Skin of body (tissue), 2 donors: ENCODE data around the gene RAB6B. TPM values are rescaled to one million over a fixed set of nuclear protein-coding genes. Genes with fewer than 3 reads are reported as not detected.

ENCODE experiments used
- DNase-seq: peaks from one replicate; lab custom pipeline; 2025; lab: John Stamatoyannopoulos, UW
- total RNA-seq: library from RNA; depleted of rRNA; stranded (reverse); fragments of >200 nt; gene quantifications from one replicate; pipeline ENCODE4 v1.2.3, GENCODE V29; 2014

RAB6B gene
- total RNA-seq, 1 donor from 2014 or later = 1.8 TPM

GRCh38 chr3:133837487-133838295, 58.0 kb downstream of the RAB6B start:
- DNase-seq = no peak

GRCh38 chr3:133836497-133837158, 59.1 kb downstream of the RAB6B start:
- no peak for DNase-seq

GRCh38 chr3:133835961-133836360, 59.7 kb downstream of the RAB6B start:
- no peak for DNase-seq

DNA sequence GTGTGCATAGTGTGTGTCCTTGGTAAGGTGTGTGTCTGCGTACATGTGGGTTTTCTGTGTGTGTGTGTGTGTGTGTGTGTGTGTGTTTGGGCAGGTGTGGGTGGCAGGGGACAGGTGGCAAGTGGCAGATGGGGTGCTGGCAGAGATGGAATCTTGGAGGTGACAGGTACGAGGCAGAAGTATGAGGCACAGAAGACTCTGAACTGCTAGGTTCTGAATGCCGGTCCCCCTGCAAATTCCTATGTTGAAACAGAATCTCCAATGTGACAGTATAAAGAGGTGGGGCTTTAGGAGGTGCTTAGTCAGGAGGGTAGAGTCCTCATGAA, 60.3 kb downstream of the RAB6B start:
- DNase-seq = no peak

DNA sequence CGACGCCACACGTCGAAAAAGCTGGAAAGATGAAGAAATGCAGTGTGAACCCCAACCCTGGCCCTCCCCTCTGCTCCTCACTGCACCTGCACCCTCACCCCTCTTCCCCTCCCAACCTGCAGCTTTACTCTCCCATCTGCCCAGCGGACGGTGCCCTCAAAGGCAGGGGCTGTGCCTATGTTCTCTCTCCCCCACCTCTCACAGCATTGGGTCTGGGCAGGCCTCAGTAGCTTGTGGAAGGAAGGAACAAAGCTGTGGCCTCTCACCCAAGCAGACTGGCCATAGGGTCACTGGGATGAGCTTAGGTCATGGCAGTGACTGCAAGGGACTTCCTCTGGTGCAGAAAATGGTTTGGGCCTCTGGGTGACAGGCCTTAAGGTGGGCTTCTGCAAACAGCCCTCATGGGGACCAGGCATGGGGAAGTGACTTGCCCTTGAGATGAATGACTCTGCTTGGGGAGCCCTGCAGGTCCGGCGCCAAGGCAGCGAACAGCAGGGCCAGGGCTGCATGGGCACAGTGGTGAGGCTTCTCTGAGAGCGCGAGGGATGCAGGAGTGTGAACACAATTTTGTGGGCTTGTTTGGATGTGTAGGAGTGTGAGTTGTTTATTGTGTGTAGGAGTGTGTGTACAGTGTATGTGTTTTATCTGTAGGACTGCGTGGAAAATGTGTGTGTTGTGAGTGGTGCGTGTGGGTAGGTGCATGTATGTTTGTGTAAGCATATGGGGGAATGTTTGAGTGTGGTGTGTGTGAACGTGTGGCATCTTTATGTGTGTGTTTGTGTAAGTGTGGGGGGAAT, 60.9 kb downstream of the RAB6B start:
- DNase-seq = no peak

DNA sequence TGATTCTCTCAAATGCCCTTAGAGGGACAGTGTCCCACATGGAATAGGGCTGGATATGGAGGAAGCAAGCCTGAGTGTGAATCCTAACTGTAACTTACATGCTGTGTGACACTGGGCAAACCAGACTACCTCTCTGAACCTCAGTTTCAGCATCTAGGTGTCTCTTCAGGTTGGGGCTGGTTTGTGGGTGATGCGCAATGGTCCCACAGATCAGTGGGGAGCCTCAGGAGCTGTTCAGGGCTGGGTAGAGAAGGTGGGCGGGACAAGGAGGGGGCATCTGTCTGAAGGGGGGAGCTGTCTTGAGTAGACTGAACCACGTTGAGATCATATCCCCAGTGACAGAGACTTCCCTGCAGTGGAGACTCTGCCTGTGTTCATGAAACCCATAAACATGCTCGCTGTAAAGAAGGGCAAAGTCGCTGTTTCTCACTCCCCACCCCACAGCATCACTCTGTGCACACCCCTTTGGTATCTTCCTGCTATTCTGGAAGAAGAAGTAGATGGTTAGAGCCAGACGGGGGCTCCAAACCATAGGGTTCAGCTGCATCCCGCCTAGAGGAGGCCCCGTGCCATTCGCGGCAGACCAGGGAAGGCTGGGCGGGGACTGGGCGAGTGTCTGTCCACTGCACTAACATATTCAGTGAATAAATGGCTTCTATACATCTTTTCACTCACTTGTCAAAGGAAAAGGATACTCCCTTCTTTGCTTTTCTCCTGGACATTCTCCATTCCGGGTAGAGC, 61.6 kb downstream of the RAB6B start:
- DNase-seq = no peak

DNA sequence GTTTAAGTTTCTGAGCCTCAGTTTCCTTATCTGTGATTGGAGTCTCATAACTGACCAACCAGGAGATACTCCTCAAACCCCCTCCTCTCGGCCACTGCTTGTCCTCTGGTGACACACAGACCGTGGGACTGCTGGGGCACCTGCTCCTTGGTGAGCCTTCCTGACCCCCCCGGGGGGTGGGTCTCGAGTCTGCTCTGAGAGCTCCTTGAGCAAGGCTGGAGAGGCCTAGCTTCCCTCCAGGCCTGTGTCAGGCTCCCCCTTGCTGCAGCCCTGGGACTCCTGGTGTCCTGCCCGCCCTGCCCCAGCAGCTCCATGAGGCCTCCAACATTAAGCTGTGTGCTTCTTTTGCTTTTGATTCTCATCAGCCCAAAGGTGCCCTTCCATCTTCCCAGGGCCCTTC, 62.4 kb downstream of the RAB6B start:
- no peak for DNase-seq

DNA sequence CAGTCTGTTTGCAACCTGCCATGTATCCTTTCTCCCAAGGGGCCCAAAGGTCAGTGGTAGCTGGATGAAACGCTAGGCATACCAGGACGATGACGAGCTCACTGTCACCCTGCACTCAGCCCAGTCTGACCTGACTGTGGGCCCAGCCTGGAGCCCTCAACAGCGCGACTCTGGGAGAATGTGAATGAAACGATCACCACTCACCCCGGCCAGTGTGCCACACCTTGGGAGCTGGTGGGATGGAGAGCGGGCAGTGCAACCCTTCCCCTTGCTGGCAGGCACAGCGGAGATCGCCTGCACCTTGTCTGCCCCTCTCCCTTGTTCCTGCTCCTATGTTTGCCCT, 62.9 kb downstream of the RAB6B start:
- DNase-seq = no peak

- DNase-seq = no peak
Observed at GRCh38 chr3:133831966-133832801, 63.5 kb downstream of the RAB6B start.

GRCh38 chr3:133830071-133830470, 65.6 kb downstream of the RAB6B start:
- no peak for DNase-seq

DNA sequence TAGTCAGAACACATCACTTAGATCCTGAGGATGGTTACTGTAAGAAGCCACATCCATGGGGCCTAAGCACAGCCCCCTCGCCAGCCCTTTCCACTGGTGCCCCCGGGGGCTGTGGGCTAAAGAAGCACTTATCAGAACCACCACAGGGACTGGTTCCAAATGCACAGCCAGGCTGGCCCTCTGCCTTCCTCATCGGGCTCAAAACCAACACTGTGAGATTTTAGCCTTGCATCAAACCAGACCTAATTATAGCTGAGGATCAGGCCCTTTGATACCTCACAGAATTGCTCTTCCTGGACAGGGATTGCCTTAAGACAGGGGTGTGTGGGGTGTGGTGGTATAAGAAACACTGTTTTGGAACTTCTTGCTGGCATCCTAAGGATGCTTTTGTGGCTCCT, 66.4 kb downstream of the RAB6B start:
- DNase-seq = no peak

GRCh38 chr3:133828576-133829309, 66.9 kb downstream of the RAB6B start:
- no peak for DNase-seq

DNA sequence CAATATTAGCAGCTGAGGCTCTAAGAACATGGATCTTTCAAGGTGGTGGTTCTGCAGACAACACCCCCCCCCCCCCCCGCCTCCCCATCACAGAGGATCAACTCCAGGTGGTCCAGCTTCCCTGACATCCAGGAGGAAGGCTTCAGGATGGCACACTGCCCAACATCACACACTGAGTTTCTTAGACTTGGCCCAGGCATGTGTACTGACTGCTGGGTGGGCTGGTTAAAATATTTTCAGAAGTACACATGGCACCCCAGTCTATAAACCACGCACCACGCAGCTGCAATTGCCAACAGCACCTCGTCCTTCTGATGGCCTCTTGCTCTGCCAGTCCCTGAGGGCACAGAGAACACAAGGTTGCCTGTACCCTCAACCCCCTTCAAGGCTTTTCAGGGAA, 68.0 kb downstream of the RAB6B start:
- no peak for DNase-seq

GRCh38 chr3:133827136-133827535, 68.5 kb downstream of the RAB6B start:
- DNase-seq = no peak

DNA sequence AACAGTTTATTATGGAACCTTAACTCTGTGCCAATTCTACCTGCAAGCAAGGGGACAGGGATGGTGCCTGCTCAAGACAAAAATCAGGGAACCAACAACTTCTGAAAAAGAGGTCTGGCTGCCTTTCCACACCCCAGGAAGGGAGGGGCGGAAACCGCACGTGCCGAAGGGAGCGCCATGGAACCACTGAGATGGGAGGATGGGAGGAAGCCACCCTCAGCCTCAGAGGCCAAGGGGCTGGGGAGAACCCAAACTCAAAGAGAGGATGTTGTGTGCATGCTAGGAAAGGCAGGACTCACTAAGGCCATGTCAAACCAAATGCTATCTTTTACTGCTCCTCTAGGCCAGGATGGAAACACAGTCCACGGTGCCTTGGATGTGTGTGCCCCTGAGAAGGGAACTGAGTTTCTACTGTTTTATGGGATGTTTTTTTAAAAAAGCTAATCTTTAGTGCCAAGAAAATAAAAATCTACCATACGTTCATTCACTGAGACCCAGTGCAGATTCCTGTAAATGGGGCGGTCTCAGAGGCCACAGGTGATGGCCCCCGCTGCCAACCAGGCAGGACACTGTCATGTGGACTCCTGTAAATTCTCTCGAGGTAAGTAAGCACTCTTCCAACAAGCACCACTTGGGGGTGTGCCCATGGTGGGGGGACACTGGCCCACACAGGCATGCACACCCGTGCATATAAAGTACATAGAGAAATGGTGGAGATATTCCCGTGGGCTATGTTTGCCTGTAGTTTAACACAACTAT, 69.5 kb downstream of the RAB6B start:
- DNase-seq = no peak

DNA sequence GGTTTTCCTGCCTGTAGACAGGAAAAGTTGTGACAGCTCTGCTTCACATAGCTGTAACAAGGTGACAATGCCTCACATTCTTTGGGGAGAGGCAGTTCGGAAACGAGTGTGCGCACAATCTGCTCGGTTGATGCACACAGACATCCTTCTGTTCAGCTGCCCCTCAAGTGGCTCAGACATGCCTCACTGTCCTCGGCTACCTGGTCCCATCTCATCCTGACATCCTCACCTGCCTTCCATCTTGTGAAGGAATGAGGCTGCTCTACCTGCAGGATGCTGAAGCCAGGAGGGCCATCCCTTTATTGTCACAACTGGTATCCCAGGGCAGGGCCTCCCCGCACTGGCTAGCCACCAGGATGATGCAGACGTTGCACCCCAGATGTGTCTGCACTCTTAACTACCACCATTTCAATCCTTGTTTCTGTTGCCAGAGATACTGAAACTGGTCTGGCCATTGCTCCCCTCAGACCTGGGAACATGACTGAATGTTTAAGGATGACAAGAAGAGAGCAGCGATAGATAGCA, 70.7 kb downstream of the RAB6B start:
- no peak for DNase-seq

GRCh38 chr3:133821767-133822638, 73.7 kb downstream of the RAB6B start:
- DNase-seq = no peak
